Activated CD8-positive, alpha-beta T cell treated with anti-CD3 and anti-CD28 coated beads for 36 hours (primary cell): Measurements from ENCODE around the gene RDH5. TPM values are rescaled to one million over a fixed set of nuclear protein-coding genes. Genes with fewer than 3 reads are reported as not detected.

Experiments used
- ATAC-seq: fragments of 200-7000 bp; cut with Tn5 transposase; one replicate; pipeline ENCODE4 v1.10.0; 2021; ENCODE audit warnings: mild to moderate bottlenecking, moderate library complexity
- CTCF ChIA-PET: fragments of 350-600 bp; sonication (Branson Sonifier 250); formaldehyde crosslinking; loops from one replicate; lab custom pipeline; 2021; ENCODE audit warnings: antibody characterized with exemption; lab: Charles Lee
- POLR2A ChIA-PET: fragments of 350-600 bp; sonication (Branson Sonifier 250); formaldehyde crosslinking; loops from one replicate; lab custom pipeline; 2021; ENCODE audit warnings: antibody characterized with exemption; lab: Charles Lee
- DNase-seq: peaks from one replicate; pipeline ENCODE4 v3.0.0-alpha.2; 2020
- H3K27ac Mint-ChIP-seq: one replicate; pipeline ENCODE4 v1.8.0; 2021; ENCODE audit warnings: mild to moderate bottlenecking, mixed read lengths
- H3K27me3 Mint-ChIP-seq: one replicate; pipeline ENCODE4 v1.8.0; 2021; ENCODE audit warnings: mixed read lengths
- H3K36me3 Mint-ChIP-seq: one replicate; pipeline ENCODE4 v1.8.0; 2021; ENCODE audit warnings: low read depth, mixed read lengths
- H3K4me1 Mint-ChIP-seq: one replicate; pipeline ENCODE4 v1.8.0; 2021; ENCODE audit warnings: low read depth, mixed read lengths
- H3K4me3 Mint-ChIP-seq: one replicate; pipeline ENCODE4 v1.8.0; 2021; ENCODE audit warnings: mild to moderate bottlenecking, moderate library complexity, mixed read lengths
- H3K9me3 Mint-ChIP-seq: one replicate; pipeline ENCODE4 v1.8.0; 2021; ENCODE audit warnings: mixed read lengths
- CTCF ChIP-seq: fragments of 200-600 bp; IDR thresholded peaks from one replicate; pipeline ENCODE4 v1.8.0; 2022; ENCODE audit warnings: antibody characterized with exemption, mild to moderate bottlenecking
- intact Hi-C: fragments of 100-400 bp; cut with micrococcal nuclease; formaldehyde crosslinking; loops from one replicate; pipeline ENCODE4 v1.10.0; 2022
- total RNA-seq, 2 experiments: library from RNA; stranded (reverse); gene quantifications; one replicate each; pipeline ENCODE4 v1.2.3, GENCODE V29; 2021

RDH5 gene
- total RNA-seq, 2 experiments from 2014 or later: 5.3 to 6.8 TPM

DNA sequence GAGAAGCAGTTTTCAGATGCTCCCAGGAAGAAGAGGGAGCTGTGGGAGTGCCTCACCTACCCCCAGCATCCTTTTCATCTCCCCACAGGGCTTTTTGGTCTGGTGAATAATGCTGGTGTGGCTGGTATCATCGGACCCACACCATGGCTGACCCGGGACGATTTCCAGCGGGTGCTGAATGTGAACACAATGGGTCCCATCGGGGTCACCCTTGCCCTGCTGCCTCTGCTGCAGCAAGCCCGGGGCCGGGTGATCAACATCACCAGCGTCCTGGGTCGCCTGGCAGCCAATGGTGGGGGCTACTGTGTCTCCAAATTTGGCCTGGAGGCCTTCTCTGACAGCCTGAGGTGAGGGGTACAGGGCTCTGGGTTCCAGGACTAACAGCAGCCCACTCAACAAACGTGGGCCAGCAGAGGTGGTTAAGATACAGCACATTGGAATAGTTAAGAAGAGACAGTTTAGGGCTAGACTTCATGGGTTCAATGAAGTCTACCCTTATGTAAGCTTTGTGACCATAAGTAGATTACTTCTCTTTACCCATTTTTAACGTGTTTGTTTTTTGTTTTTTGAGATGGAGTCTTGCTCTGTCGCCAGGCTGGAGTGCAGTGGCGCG is 1.5 kb downstream of the RDH5 start:
- peaks cover 28% of the 10 kb centered on the region for H3K4me1 Mint-ChIP-seq
- TF ChIP-seq CTCF: no peak
- no peak for ATAC-seq
- ChIA-PET CTCF (interaction anchor here (1.3 to 7.1 kb wide), 2 partner anchors 17 to 61 kb away, joined by 4 to 87 read pairs; no protein-coding TSS in a partner anchor), POLR2A (interaction anchor here (0.6 to 7.2 kb wide), 3 partner anchors 7 to 44 kb away, joined by 3 to 44 read pairs (median 12); partner anchors contain the start of gene CD63)
- H3K27me3 Mint-ChIP-seq: no peaks in the 10 kb centered on the region
- no peak for DNase-seq
- intact Hi-C loops: no loop called here
- H3K4me3 Mint-ChIP-seq: no peak overlapping the region
- H3K9me3 Mint-ChIP-seq: no peaks in the 10 kb centered on the region
- peaks cover 4% of the 10 kb centered on the region for H3K36me3 Mint-ChIP-seq
- no peak overlapping the region for H3K27ac Mint-ChIP-seq

DNA sequence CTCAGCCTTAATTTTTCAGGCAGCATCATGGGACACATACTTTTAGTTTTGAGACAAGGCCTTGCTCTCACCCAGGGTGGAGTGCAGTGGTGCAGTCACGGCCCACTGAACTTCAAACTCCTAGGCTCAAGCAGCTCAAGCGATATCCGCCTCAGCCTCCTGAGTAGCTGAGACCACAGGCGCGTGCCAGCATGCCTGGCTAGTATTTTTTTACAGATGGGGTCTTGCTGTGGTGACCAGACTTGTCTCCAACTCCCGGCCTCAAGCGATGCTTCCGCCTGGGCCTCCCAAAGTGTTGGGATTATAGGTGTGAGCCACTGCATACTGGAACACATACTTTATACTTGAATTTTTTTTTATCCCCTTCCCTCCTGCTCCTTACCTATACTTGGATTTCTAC is 2.8 kb downstream of the RDH5 start:
- ChIA-PET POLR2A (no interaction called here), CTCF (interaction anchor here (0.8 to 7.1 kb wide), 2 partner anchors 15 to 202 kb away, joined by 3 to 87 read pairs; no protein-coding TSS in a partner anchor)
- ATAC-seq (no peak), DNase-seq (no peak)
- Mint-ChIP-seq H3K27ac (no peak overlapping the region), H3K27me3 (no peaks in the 10 kb centered on the region), H3K36me3 (peaks cover 7% of the 10 kb centered on the region), H3K9me3 (no peaks in the 10 kb centered on the region), H3K4me3 (no peak overlapping the region), H3K4me1 (peaks cover 27% of the 10 kb centered on the region)
- TF ChIP-seq CTCF: no peak
- intact Hi-C loops: no loop called here

DNA sequence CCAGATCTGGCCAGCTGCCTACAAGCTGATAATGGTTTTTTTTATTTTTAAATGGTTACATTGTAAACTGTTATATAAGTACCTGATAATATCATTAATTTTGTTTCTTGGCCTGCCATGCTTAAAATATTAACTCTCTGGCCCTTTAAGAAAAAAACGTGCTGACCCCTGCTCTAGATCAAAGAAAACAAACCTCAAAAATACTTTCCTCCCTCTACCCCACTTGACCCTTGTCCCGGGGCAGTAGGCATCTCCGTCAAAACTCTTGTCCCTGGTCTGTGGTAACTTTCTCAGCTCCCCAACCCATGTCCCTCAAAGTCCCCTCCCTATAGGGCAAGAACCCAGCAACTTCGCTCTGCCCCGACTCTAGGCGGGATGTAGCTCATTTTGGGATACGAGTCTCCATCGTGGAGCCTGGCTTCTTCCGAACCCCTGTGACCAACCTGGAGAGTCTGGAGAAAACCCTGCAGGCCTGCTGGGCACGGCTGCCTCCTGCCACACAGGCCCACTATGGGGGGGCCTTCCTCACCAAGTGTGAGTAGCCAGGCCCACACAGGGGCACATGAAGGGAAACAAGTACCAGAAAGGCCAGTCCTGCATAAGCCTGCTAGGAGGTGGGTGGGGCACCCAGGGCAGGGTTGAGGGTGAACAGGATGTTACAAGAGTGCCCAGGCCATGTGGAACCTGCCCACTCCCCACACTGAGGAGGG is 3.5 kb downstream of the RDH5 start:
- Mint-ChIP-seq H3K27me3 (no peaks in the 10 kb centered on the region), H3K4me1 (peaks cover 22% of the 10 kb centered on the region), H3K9me3 (no peaks in the 10 kb centered on the region), H3K27ac (no peak overlapping the region), H3K36me3 (peaks cover 7% of the 10 kb centered on the region), H3K4me3 (no peak overlapping the region)
- POLR2A ChIA-PET: interaction anchor here (1.9 kb wide), 1 partner anchor 15 kb away, joined by 6 read pairs; no protein-coding TSS in a partner anchor
- intact Hi-C loops: no loop called here
- ATAC-seq (no peak), DNase-seq (no peak)
- no peak for TF ChIP-seq CTCF
- CTCF ChIA-PET: interaction anchor here (0.8 to 7.1 kb wide), 3 partner anchors 12 to 202 kb away, joined by 3 to 87 read pairs (median 7); no protein-coding TSS in a partner anchor

DNA sequence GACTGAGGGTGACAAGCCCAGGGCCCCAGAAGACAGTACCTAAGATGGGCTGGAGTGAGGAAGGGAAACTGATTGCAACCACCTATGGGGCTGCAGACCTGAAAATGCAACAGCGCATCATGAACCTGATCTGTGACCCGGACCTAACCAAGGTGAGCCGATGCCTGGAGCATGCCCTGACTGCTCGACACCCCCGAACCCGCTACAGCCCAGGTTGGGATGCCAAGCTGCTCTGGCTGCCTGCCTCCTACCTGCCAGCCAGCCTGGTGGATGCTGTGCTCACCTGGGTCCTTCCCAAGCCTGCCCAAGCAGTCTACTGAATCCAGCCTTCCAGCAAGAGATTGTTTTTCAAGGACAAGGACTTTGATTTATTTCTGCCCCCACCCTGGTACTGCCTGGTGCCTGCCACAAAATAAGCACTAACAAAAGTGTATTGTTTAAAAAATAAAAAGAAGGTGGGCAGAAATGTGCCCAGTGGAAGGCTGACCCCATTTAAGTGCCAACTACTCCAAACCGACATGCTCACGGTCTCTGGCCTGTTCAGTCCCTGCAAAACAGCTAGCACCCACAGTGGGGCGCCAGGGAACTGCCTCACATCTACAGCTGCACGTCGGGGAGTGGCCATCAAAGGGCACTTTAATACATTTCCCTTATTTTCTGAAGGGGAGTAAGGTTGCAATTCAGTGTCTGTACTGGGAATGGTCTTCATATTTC is 4.2 kb downstream of the RDH5 start:
- intact Hi-C loops: no loop called here
- CTCF ChIA-PET: interaction anchor here (0.9 to 7.1 kb wide), 8 partner anchors 9 to 395 kb away, joined by 3 to 87 read pairs (median 6); partner anchors contain the start of gene BLOC1S1
- peaks cover 6% of the 10 kb centered on the region for H3K36me3 Mint-ChIP-seq
- H3K4me1 Mint-ChIP-seq: peaks cover 22% of the 10 kb centered on the region
- H3K4me3 Mint-ChIP-seq: no peak overlapping the region
- H3K27me3 Mint-ChIP-seq: no peaks in the 10 kb centered on the region
- no peaks in the 10 kb centered on the region for H3K9me3 Mint-ChIP-seq
- peak overlapping the region; percentile 3 for H3K27ac Mint-ChIP-seq
- peak; percentile 90 for DNase-seq
- POLR2A ChIA-PET: interaction anchor here (0.9 to 1.9 kb wide), 2 partner anchors 13 to 14 kb away, joined by 4 to 6 read pairs; no protein-coding TSS in a partner anchor
- peak; percentile 77 for TF ChIP-seq CTCF
- ATAC-seq: peak; percentile 39
